IMR-90 (cell line): ENCODE data around the gene TPPP3.

ENCODE experiments used
- CTCF ChIP-seq: conservative IDR thresholded peaks from 2 replicates; pipeline ENCODE4 v1.5.1; 2012; ENCODE audit warnings: mild to moderate bottlenecking, low read depth, low read length, improper control_type of control experiment
- RFX5 ChIP-seq: IDR thresholded peaks from 2 replicates; pipeline ENCODE4 v1.8.0; 2012; ENCODE audit warnings: low read depth, mild to moderate bottlenecking, low read length, moderate library complexity

- no peak for TF ChIP-seq CTCF
- TF ChIP-seq RFX5 = no peak
Measured at GRCh38 chr16:67429053-67429798, 35.9 kb upstream of the TPPP3 start.
